Activated CD4-positive, CD25-positive, alpha-beta regulatory T cell treated with anti-CD3 and anti-CD28 coated beads, Interleukin-2, amount 50 U/mL, for 16 hours (primary cell): Measurements from ENCODE around the gene BCAS3.

Experiments used
- DNase-seq: peaks from one replicate; pipeline ENCODE4 v3.0.0-alpha.2; 2020; ENCODE audit warnings: low read depth, low spot score

BCAS3 gene

DNA sequence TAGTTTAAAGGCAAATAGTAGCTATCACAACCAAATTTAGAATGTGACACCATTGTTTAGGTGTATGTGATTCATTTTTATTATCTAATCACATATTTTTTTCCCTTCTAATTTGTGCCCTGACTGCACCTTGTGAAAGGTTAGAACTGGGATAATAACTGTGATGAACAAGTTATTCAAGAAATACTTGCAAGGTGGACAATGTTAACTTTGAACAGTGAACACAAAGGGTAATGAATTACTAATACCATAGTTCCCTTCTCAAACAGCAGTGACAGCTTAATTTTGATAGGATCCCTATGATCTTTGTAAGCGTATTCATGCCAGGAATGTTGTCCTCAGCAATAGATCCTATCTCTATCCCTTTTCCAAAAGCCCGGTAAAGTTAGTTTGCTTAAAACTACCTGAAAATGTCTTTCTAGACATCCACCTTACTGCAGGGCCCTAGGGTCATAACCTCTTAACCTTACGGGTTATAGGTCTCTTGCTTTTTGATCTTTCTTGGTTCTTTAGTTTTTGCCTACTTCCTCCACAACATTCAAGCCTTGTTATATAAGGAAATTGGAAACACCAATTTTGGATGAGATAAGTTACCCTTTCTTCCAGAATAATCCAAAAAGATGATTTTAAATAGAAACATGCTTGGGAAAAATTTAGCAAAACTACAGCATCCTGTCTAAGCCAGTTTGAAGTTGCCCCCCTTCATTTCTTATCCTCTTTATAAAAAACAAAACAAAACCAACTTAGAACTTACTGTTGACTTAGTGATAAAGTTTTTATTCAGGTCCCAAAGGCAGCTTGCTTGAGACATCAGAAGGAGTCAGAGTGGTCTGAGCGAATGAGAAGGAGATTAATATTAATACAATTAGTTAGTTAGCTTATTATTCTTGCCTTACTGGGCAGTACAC lies 522.0 kb downstream of the BCAS3 start:
- no peak for DNase-seq

DNA sequence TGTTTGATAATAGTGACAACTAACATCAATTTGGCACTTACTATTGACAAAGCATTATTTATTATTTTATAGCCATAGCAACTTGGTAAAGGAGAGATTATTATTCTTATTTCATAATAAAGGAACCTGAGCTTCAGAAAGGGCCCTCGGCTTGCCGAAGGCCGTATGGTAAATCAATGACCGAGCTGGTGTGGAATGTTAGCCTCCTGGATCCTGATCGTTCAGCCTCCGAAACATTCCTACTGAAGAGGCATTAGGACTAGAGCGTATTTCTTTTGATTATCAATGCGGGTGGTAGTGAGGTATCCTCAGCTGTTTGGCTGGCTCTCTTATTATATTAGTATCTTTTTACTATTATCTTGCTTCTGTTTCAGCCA lies 522.7 kb downstream of the BCAS3 start:
- DNase-seq = no peak

DNA sequence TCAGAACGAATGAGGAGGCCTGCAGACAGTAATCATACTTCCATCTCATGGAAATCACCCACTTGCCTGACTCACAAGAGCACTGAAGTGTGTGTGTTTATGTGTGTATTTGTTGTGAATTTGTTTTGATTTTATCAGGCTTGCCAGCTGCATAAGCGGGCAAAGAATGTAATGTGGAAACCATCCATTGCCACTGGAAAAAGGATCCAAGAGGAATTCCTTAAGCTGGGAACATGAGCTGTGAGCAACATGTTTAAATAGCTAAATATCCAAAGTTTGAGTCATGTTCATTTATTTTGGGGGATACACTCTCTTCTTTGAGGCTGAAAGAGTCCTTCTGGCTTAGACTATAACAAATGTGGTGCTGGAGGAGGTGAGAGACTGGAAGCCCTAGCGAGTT lies 523.6 kb downstream of the BCAS3 start:
- DNase-seq = no peak

DNA sequence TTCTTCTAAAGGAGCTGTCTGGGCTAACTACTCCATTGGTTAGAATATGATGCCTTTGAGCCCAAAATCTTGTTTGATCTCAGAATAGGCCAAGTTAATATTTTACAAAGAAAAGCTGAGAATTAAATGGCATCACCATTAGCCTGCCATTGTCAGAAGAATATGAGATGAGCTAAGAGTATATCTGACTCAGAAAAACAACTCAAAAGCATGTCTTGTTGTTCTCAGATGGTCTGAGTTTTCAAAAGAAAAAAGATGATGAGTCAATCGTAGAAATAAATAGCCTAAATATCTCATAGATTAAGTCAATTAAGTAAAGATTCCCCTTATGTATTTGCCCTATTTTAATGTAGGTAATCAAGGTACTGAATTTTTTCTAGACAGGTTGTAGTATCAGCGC lies 524.9 kb downstream of the BCAS3 start:
- no peak for DNase-seq

DNA sequence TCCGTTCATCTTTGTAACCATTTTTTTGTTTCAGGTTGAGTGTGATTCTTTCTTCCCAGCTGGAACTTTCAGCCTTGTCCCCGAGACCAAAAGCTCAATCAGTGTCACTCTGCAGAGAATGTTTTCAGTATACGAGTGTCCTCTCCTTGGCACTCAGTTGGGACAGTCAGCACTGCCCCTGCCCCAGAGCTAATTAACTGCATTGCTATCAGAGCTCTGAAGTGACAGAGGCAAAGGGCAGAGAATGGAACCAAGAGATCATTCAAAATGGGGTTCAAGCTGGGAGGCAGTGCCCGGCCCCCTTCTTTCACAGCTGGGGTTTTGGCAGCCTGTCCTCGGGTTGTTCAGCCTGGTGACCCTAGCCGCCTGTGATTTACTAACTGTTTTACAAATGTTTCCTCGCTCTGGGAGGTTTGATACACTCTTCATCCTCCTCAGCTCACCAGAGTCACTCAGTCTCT lies 526.0 kb downstream of the BCAS3 start:
- no peak for DNase-seq

DNA sequence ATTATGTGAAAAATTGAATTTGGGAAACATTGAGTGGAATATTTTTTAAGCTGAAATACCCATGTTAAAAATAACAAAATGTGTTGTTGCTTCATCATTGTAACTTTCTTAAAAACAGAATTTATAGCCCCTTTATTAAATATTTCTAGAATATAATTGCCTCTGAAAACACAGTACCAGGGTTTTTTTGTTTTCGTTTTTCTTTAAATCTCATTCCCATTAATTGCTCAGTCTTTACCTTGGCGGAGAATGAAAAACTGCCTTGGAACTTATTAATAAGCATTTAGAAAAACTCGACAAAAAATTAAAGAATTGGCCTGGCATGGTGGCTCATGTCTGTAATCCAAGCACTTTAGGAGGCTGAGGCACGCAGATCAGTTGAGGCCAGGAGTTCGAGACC lies 526.8 kb downstream of the BCAS3 start:
- no peak for DNase-seq

DNA sequence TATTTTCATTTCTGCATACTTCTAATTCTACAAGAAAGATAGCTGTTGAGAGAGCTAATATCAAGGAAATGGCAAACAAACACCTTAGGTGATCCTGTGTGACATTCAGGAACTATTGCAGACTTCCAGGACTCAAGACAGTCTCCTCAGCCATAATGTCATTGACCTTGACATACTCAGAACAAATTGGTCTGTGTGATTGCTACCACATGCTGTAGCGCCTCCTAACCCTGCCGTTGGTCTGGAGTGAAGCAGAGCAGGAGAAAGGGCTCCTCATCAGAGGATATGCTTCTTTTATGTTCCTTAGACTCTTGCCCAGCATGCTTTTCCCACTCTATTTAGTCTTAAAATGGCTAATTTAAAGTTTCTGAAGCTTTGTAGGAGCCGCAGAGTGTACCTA lies 527.8 kb downstream of the BCAS3 start:
- DNase-seq = no peak

DNA sequence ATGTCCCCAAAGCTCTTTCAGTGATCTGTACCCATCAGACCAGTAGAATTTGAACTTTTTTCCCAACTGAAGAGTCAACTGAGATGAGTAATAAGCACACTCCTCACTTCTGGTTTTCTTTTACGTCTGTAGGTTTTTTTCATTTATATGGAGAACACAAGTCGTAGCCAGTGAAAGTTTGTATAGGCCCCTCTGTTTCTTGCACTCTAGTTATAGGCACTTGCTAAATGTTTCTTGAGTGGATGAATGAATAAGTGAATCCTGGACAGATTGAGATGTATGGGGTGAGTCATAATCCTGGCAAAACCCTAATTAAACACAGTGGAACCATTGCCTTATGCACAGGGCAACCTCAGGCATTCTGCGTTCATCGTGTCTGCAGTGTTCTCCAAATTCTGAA lies 528.3 kb downstream of the BCAS3 start:
- no peak for DNase-seq

DNA sequence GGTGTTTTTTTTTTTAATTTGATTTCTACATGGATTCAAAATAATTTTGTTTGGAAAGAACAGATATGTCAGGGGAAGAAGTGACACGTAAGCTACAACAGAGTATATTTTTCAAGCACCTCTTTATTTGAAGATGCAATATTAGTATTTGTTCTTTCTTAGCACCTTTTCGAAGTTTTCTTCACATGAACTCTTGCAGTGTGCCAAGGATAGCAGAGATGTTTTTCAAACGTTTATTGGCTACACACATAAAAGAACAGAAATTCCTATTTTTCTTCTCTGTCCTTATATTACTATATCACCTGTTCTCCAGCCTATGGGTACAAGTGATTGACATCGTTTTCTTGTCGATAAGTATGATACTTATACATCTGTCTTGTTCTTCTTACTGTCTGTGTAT lies 529.3 kb downstream of the BCAS3 start:
- DNase-seq = no peak

DNA sequence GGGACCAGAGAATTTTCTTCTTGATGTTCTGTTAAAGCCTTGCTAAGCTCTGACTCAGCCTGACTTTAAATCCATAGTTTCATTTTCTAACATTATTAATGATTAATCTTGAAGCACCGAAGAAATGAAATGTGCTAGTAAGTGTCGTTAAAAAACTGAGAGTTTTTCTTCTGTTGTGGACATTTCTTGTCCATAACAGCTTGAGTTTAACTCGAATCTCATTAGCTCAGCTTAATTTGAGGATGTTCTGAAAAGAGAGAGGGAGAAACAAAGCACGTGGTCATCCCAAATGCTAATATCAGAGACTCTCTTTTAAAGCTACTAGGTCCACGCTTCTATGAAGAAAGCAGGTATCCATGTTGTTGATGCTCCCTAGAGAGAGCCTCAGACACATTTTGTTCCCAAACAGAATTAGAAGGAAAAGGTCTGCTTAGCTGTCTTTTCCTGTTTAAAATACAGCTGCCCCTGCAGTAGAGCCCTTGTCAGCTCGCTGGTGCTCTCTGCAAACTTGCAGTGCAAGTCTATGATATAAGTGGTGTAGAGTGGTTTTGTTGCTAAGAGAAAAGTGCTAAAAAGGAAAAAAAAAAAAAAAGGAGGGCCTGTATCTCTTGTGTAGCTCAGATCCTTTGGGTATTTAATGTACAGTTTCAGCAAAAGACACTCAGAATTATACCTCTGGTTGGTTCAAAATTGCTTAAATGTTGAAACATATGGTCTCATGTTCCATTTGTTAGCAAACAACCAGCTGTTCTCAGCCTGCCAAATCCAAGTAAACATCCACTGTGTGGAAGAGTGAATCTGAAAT lies 530.9 kb downstream of the BCAS3 start:
- DNase-seq = no peak

DNA sequence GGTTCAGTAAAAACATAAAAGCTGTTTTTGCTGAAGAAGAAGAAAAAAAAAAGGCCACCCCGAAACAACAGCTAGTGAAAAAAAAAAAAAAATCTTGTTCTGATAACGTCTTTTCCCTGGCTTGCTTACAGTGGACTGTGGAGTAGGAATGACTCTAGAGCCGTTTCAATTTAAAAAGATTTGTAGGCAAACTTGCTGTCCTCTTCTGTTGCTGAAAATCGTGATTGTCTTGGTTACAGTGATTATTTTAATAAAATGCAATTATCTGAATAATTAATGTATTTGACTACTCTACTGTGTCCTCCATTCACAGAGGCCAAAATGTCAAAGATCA lies 531.4 kb downstream of the BCAS3 start:
- DNase-seq = no peak

DNA sequence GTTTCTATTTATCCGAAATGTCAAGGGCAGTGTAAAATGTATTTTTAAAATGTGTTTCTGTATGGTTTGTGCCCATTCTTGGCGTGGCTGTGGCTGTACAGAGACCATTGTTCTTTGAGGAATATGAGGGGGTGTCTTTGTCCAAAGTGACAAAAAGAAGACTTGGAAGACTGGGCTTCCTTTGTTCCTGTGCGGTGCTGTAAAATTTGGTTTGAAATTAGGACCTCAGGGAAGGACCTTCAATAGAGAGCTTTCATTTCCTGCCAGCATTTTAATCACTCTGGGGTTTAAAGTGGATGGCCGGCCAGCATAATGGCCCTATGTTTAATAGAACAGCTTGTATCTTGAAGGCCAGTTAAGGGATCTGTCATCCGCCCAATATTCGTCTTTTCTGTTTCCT lies 531.9 kb downstream of the BCAS3 start:
- DNase-seq = no peak

DNA sequence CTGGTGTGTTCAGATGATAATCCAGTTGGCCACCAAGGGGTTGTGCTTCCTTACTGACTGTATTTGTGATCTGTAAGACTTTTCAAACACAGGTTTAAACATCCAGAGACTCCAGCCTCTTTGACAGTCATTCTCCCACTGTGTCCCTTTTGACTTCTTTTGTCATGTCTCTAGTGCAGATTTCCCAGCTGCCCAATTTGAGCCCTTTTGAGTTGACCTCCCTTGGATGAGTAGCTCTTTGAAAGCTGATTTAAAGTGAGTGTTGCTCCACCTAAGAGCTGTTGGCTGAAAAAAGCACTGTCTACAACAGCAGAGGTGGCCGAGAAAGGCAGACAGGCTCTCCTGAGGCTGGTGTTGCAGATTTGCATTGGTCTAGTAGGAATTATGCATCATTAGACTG lies 533.6 kb downstream of the BCAS3 start:
- DNase-seq = no peak

DNA sequence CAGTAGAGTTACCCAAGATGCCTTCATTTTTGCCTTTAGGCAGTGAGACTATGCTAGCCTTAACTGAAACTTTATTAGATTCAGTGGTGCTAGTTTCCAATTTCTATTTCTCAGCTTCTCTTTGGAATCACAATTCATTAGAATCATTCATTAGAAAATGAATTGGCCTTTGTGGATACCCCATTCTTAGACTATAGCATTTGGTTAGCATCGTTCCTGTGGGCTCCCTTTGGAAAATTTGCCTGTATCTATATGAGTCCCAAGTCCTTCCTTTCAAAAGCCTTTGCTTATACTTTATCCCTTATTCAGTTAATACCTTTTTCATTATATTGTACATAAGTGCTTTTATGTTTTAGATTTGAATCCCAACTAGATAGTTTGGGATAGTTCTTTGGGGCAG lies 535.0 kb downstream of the BCAS3 start:
- DNase-seq = no peak

DNA sequence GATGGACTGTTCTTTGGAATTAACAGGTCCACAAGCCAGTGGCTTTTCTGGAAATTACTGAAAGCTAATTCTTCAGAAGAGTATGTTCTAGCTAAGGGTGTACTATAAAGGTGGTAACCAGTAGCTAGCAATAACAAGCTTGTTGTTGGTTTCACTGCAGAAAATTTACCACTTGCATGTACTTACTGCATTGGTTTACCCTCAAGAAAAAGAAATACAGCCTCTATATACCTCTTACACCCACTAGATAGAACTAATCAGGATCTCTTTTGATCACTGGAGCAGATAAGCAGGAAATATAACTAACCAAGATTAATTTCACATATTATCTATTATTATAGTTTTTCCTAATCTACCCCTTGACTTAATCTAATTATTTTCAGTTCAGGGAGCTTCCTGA lies 537.1 kb downstream of the BCAS3 start:
- DNase-seq = no peak

DNA sequence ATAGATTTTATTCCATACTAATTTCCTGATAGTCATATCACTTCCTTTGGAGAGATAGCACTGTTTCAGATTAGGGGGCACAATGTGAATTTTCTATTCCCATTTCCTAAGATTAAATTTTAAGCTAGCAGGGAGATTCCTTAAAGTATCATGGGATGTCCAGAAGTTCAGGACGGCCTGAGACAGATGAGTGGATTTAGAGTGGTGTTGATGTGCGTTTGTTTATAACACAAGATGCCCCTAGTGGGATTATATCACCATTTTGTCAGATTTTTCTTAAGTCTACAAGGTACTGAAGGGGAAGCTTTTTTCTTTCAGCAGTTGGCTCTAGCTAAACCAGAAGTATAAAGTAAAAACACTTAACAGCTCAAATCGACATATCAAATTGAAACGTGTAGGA lies 538.4 kb downstream of the BCAS3 start:
- no peak for DNase-seq

DNA sequence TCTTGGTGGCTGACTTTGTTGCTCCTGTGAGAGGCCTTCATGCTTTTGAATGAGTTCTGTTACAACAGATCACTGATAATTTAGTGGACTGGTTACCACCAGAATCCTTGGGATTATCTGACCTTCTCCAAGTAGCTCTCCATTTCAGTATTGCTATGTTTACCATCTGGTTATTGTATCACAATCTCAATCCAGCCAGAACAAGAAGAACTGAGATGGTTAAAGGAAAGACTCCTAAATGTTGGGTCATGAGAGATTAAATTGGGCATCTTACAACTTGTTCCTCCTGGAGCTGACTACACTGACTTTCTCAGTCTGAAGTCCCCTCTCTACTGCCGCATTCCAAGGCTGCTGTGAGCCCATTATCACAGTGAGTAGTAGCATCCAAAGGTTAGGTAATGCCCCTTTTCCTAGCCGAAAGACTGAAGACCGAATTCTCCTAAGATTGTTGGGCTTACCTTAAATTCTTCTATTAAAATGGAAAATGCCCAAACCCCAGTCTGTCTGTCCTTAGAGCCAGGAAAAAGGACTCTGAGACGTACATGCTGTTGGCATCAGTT lies 540.3 kb downstream of the BCAS3 start:
- no peak for DNase-seq

DNA sequence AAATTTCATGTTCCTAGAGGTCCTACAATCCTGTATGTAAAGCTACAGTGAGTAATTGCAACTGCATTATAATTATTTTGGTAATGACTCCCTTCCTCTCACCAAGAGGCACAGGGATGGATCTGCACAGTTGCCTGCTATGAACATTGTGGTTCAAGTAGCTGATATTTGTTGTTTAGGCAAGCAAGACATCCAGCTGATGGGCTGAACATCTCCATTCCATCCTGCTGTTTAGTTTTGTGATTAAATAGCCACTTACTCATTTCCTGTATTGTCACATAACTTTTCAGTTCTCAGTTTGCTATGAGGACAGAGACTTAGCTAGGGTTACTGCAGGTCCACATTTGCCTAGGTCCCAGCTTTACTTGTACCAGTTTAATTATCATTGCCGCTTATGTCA lies 540.8 kb downstream of the BCAS3 start:
- no peak for DNase-seq

DNA sequence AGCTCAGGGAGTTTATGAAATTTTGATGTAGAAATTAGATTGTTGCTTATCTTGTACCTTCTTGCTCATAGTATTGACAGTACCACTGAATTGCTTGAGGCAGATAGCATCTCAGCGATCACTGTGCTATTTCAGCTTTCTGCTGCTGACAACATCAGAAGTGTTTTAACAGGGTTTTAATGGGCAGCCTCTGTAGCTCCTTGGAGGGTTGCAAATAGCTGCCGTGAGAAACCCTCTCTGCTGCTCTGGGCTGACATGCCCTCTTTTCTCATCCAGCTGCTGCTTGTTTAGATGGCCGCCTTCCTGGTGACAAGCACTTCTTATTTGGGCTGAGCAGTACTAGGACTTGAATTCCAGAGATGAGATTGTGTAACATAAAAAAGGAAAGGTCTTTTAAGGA lies 541.8 kb downstream of the BCAS3 start:
- no peak for DNase-seq

DNA sequence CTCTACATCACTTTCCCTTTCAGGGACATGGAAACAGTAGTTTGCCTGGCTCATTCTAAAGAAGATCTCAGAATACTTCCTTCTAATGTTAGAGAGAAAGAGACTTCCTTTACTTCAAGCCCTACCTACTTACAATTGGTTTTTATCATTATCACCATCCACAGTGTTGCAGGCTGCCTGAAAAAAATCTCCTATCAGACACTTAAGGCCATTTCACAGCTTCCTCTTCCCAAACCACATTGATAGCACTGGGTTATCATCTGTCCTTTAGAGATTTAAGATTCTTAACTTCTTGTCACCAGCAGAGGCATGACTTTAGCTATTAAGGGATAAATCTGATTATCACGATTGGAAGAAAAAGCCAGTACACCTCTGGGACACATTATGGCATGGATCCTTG lies 543.5 kb downstream of the BCAS3 start:
- no peak for DNase-seq

DNA sequence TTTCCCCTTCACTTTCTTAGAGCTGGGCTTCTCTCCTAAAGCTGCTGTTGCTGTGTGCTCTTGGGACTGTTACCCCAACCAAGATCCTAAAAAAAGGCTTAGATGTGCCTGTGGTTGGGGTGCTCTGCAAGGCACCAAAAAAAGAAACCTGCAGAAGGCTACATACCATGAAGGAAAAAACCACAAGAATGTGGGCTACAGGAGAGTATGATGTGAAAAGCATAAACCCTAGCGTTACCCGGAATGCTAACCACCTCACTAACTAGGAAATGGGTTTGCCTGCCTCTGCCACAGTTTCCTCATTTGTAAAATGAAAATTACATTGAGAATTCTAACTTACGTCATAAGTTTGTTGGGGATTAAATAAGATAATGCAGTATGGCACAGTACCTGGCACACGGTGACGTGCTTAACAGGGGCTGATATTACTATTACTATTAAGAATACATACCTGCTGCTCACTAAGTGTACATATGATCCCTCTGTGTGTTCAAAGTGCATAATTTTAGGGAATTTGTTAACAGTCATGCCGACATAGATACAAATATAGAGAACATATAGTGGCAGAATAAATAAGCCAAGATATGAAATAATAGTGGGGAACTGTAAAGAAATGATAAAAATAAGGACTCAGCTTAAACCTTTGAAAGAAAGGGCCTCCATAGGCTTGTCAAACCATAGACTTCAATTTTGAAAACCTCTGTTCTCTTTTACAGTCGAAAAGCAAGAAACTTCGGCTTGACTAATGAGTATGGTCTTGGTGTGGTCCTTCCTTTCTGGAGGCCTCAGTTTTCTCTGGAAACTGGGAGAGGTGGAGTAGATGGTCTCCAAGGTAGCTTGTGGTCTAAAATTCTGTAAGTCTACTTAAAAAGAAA lies 544.2 kb downstream of the BCAS3 start:
- no peak for DNase-seq

DNA sequence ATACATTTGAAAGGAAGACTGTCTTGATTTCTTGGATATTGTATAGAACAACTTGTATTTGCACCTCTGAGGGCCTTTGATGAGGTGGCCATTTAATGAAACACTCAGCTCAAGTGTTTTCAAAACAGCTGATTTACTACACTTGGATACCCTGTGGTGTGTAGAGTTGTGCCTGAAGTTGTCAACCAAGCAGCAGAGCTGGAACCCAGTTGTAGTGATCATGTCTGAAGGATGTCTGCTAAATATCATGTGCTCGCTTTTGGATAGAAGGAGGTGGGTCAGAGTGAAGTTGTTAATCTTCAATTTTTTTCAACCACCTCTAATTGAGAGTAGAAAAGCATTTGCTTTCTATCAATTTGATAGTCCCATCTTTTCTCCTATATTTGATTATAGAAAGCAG lies 546.1 kb downstream of the BCAS3 start:
- no peak for DNase-seq
